Measurements from ENCODE around the gene POLRMT. TPM values are rescaled to one million over a fixed set of nuclear protein-coding genes. Genes with fewer than 3 reads are reported as not detected.
A peak's percentile ranks its signal among the peaks of the same experiment; 100 is the strongest.

POLRMT gene
- total RNA-seq, 4 donors from 2014 or later, result 22.1 to 39.5 (median 28.1) TPM

- Histone ChIP-seq H3K4me3 (no peak overlapping the region), H3K27me3 (peaks cover 56% of the 10 kb centered on the region), H3K4me1 (peaks cover 0 to 26% (median 6%) of the 10 kb centered on the region in 3 donors), H3K36me3 (peaks cover 0 to 44% of the 10 kb centered on the region in 2 donors), H3K27ac (no peak overlapping the region), H3K9me3 (no peaks in the 10 kb centered on the region)
- TF ChIP-seq, protein P1, sequence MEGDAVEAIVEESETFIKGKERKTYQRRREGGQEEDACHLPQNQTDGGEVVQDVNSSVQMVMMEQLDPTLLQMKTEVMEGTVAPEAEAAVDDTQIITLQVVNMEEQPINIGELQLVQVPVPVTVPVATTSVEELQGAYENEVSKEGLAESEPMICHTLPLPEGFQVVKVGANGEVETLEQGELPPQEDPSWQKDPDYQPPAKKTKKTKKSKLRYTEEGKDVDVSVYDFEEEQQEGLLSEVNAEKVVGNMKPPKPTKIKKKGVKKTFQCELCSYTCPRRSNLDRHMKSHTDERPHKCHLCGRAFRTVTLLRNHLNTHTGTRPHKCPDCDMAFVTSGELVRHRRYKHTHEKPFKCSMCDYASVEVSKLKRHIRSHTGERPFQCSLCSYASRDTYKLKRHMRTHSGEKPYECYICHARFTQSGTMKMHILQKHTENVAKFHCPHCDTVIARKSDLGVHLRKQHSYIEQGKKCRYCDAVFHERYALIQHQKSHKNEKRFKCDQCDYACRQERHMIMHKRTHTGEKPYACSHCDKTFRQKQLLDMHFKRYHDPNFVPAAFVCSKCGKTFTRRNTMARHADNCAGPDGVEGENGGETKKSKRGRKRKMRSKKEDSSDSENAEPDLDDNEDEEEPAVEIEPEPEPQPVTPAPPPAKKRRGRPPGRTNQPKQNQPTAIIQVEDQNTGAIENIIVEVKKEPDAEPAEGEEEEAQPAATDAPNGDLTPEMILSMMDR (IDR thresholded peaks at IDR 0.05), result peak in 3 of 4 experiments; percentile 63 to 81 (median 73)
- TF ChIP-seq EP300 (IDR thresholded peaks at IDR 0.05), result no peak
- no peak for TF ChIP-seq POLR2A (IDR thresholded peaks at IDR 0.05)
- TF ChIP-seq POLR2AphosphoS5 (IDR thresholded peaks at IDR 0.05), result no peak
- 8 to 9% methylated on average over 2 to 9 of the region's 38 CpGs for WGBS, 2 donors (ENCODE audit: low coverage in 1 of 2)
- peak; percentile 35 for ATAC-seq
Measured at GRCh38 chr19:584240-585001, 48.9 kb downstream of the POLRMT start.

DNA sequence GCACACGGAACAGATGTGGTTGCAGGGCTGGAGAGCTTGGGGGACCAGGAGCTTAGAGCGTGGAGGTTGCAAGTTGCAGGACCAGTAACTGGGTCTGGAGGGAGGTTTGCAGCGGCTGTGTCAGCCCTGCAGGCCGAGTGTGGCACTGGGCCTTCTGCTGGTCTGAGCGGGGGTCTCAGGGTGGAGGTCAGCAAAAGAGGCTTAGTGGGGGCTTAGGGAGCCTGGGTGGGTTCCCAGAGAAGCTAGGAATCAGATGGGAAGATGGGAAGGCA, 49.4 kb downstream of the POLRMT start:
- Histone ChIP-seq H3K27ac (no peak overlapping the region), H3K4me3 (no peak overlapping the region), H3K4me1 (peaks cover 0 to 21% (median 3%) of the 10 kb centered on the region in 3 donors), H3K27me3 (peaks cover 51% of the 10 kb centered on the region), H3K9me3 (no peaks in the 10 kb centered on the region), H3K36me3 (peaks cover 0 to 49% of the 10 kb centered on the region in 2 donors)
- no peak for ATAC-seq
- WGBS, 2 donors (ENCODE audit: low coverage in 1 of 2), result 75% methylated on average over 2 of the region's 5 CpGs; no CpG with 5 or more reads in 1 of the 2 donors
- TF ChIP-seq EP300 (IDR thresholded peaks at IDR 0.05) (no peak), POLR2A (IDR thresholded peaks at IDR 0.05) (no peak), POLR2AphosphoS5 (IDR thresholded peaks at IDR 0.05) (no peak)
- TF ChIP-seq, protein P1 (IDR thresholded peaks at IDR 0.05), result no peak

DNA sequence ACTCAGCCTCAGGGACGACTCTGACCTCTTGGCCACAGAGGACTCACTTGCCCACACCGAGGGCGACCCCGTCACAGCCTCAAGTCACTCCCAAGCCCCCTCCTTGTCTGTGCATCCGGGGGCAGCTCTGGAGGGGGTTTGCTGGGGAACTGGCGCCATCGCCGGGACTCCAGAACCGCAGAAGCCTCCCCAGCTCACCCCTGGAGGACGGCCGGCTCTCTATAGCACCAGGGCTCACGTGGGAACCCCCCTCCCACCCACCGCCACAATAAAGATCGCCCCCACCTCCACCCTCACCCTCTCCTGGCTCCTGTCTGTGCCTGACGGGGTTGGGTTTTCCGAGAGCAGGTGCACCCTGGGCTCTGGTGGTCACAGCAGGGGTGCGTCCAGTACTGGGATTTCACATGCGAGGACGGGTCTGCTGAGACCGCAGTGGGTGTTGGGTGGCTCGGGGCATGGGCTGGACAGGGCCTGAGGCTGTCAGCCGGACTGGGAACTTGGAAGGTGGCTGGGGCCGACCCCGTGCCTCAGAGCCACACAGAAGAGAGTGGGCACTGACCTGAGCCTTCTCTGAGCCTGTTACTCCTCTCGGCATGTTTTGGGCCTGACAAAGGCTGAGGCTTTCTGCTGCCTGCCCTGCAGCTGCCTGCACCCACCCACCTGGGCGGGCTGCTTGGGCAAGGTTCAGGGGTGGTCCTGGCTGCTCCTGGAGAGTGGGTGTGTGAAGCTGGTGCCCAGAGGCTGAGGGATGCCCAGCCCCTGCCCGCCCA, 50.0 kb downstream of the POLRMT start:
- TF ChIP-seq, protein P1 (IDR thresholded peaks at IDR 0.05), result no peak
- TF ChIP-seq POLR2A (IDR thresholded peaks at IDR 0.05) (no peak), POLR2AphosphoS5 (IDR thresholded peaks at IDR 0.05) (no peak), EP300 (IDR thresholded peaks at IDR 0.05) (no peak)
- no peak overlapping the region for H3K27ac ChIP-seq
- no peak for ATAC-seq
- peaks cover 46% of the 10 kb centered on the region for H3K27me3 ChIP-seq
- H3K36me3 ChIP-seq, result peaks cover 0 to 55% of the 10 kb centered on the region in 2 donors
- no peak overlapping the region for H3K4me3 ChIP-seq
- no peaks in the 10 kb centered on the region for H3K9me3 ChIP-seq
- H3K4me1 ChIP-seq, result peaks cover 0 to 15% (median 3%) of the 10 kb centered on the region in 3 donors
- WGBS, 2 donors (ENCODE audit: low coverage in 1 of 2), result no CpG with 5 or more reads among the region's 27 CpGs

GRCh38 chr19:582497-583197, 50.7 kb downstream of the POLRMT start:
- Histone ChIP-seq H3K27me3 (peaks cover 39% of the 10 kb centered on the region), H3K27ac (no peak overlapping the region), H3K4me3 (no peak overlapping the region), H3K4me1 (peaks cover 0 to 15% (median 0%) of the 10 kb centered on the region in 3 donors), H3K36me3 (peaks cover 0 to 62% of the 10 kb centered on the region in 2 donors), H3K9me3 (no peaks in the 10 kb centered on the region)
- TF ChIP-seq POLR2AphosphoS5 (IDR thresholded peaks at IDR 0.05) (no peak), EP300 (IDR thresholded peaks at IDR 0.05) (no peak), POLR2A (IDR thresholded peaks at IDR 0.05) (no peak)
- TF ChIP-seq, protein P1 (IDR thresholded peaks at IDR 0.05), result no peak
- no peak for ATAC-seq
- 66 to 90% methylated on average over 2 to 7 of the region's 31 CpGs for WGBS, 2 donors (ENCODE audit: low coverage in 1 of 2)
